K562 (cell line): Measurements from ENCODE around the gene KIR2DL3. TPM values are rescaled to one million over a fixed set of nuclear protein-coding genes. Genes with fewer than 3 reads are reported as not detected.
A peak's percentile ranks its signal among the peaks of the same experiment; 100 is the strongest.

Experiments used
- ATAC-seq: fragments of 200-7000 bp; cut with Tn5 transposase; 3 replicates; pipeline ENCODE4 v1.9.1; 2020; ENCODE audit warnings: moderate library complexity
- BruUV-seq: library from RNA; stranded (reverse); fragments of 400-500 nt; replicated peaks from 2 replicates; lab custom pipeline; 2021; lab: Mats Ljungman, UMichigan
- CTCF ChIA-PET: fragments of 300-600 bp; formaldehyde crosslinking; extraction: SDS; loops from one replicate; lab custom pipeline; 2021; ENCODE audit warnings: low intra/inter-chr PET ratio; lab: Yijun Ruan, JAX
- POLR2A ChIA-PET: fragments of 300-600, 350-650 bp; sonication (Branson Sonifier 250); formaldehyde crosslinking; extraction: SDS; loops from one replicate; lab custom pipeline; 2021; ENCODE audit warnings: antibody characterized with exemption, inconsistent platforms; lab: Yijun Ruan, JAX
- DNase-seq, 4 experiments: peaks; one replicate each; pipeline versions ENCODE4 v3.0.0 to v3.0.0-alpha.2; 2011 to 2018; ENCODE audit warnings: low spot score in 3 of 4, mixed read lengths in 3 of 4; ENCODE audit errors: extremely low read depth in 1 of 4
- FAIRE-seq: peaks from 2 replicates; lab custom pipeline; 2011; peaks lifted over from hg19 to GRCh38; lab: Jason Lieb, UNC
- H2AFZ ChIP-seq: 2 replicates; pipeline ENCODE4 v1.6.0; 2011; ENCODE audit warnings: low read depth, low read length, control low read depth, inconsistent platforms
- H3K27ac ChIP-seq: fragments of 200-600 bp; 3 replicates; pipeline ENCODE4 v1.8.0; 2011; ENCODE audit warnings: low read depth, mild to moderate bottlenecking, control low read depth, inconsistent platforms, low read length, moderate library complexity, mixed read lengths; ENCODE audit errors: extremely low read depth
- H3K27me3 ChIP-seq, 2 experiments: fragments of 300-600 bp in 1 of 2; 2 replicates in 1 of 2; 3 replicates in 1 of 2; pipeline versions ENCODE4 v1.6.0 to v1.8.0; 2011; ENCODE audit warnings: inconsistent platforms in 2 of 2, low read length in 2 of 2, mild to moderate bottlenecking in 1 of 2, mixed read lengths in 1 of 2, moderate library complexity in 1 of 2; ENCODE audit not compliant: control insufficient read depth in 2 of 2, insufficient read depth in 2 of 2
- H3K36me3 ChIP-seq: fragments of 300-600 bp; 3 replicates; pipeline ENCODE4 v1.8.0; 2011; ENCODE audit warnings: mild to moderate bottlenecking, low read length, inconsistent platforms; ENCODE audit not compliant: control insufficient read depth, insufficient read depth
- H3K4me1 ChIP-seq, 2 experiments: fragments of 200-600 bp in 1 of 2; replicated peaks in 1 of 2; 2 replicates in 1 of 2; 3 replicates in 1 of 2; pipeline versions ENCODE4 v1.5.1 to v1.8.0; 2011; ENCODE audit warnings: inconsistent platforms in 2 of 2, low read length in 2 of 2, mild to moderate bottlenecking in 1 of 2, mixed read lengths in 1 of 2, moderate library complexity in 1 of 2; ENCODE audit not compliant: control insufficient read depth in 2 of 2, insufficient read depth in 2 of 2
- H3K4me2 ChIP-seq: 2 replicates; pipeline ENCODE4 v1.6.1; 2011; ENCODE audit warnings: low read length, control low read depth, inconsistent platforms, mixed read lengths; ENCODE audit not compliant: insufficient read depth
- H3K4me3 ChIP-seq: fragments of 200-600 bp; sonication (generic), shearing (Covaris generic); 2 replicates; pipeline ENCODE4 v1.5.1; 2016; ENCODE audit warnings: control low read depth, inconsistent platforms
- H3K79me2 ChIP-seq: fragments of 200-600 bp; 3 replicates; pipeline ENCODE4 v1.8.0; 2011; ENCODE audit warnings: low read length, inconsistent platforms; ENCODE audit not compliant: control insufficient read depth, insufficient read depth
- H3K9ac ChIP-seq, 2 experiments: 2 replicates each; pipeline versions ENCODE4 v1.6.0 to v1.6.1; 2011; ENCODE audit warnings: low read depth in 2 of 2, low read length in 2 of 2, control low read depth in 1 of 2, inconsistent platforms in 1 of 2, mild to moderate bottlenecking in 1 of 2, mixed read lengths in 1 of 2; ENCODE audit not compliant: insufficient read depth in 1 of 2
- H3K9me1 ChIP-seq: one replicate; pipeline ENCODE4 v1.6.0; 2011; ENCODE audit warnings: inconsistent platforms, mild to moderate bottlenecking, low read length, moderate library complexity; ENCODE audit not compliant: control insufficient read depth, insufficient read depth
- H3K9me3 ChIP-seq: replicated peaks from 2 replicates; pipeline ENCODE4 v1.5.1; 2011; ENCODE audit warnings: low read depth, low read length, inconsistent platforms; ENCODE audit not compliant: control insufficient read depth, insufficient read depth
- H4K20me1 ChIP-seq: replicated peaks from 2 replicates; pipeline ENCODE4 v1.6.1; 2011; ENCODE audit warnings: low read length, inconsistent platforms, mixed read lengths; ENCODE audit not compliant: control insufficient read depth, insufficient read depth
- ARID1B ChIP-seq: fragments of 450-650 bp; IDR thresholded peaks from 2 replicates; pipeline ENCODE4 v1.6.1; 2016; ENCODE audit warnings: antibody characterized with exemption, mild to moderate bottlenecking, inconsistent platforms
- CBFA2T2 ChIP-seq: fragments of 450-650 bp; conservative IDR thresholded peaks from 2 replicates; pipeline ENCODE4 v1.6.1; 2017; ENCODE audit warnings: mild to moderate bottlenecking
- CBFA2T3 ChIP-seq: fragments of 450-650 bp; IDR thresholded peaks from 2 replicates; pipeline ENCODE4 v1.6.1; 2017
- NCOA2 ChIP-seq, 2 experiments: fragments of 450-650 bp; IDR thresholded peaks; 2 replicates each; pipeline ENCODE4 v1.6.1; 2018; ENCODE audit warnings: mild to moderate bottlenecking in 2 of 2, moderate library complexity in 1 of 2; ENCODE audit not compliant: partially characterized antibody in 2 of 2
- NR1H2 ChIP-seq: sonication (generic); formaldehyde crosslinking; IDR thresholded peaks from 2 replicates; pipeline ENCODE4 v1.4.0; 2020; ENCODE audit warnings: mild to moderate bottlenecking, missing genetic modification reagents
- TAL1 ChIP-seq: fragments of 450-650 bp; IDR thresholded peaks from 2 replicates; pipeline ENCODE4 v1.6.1; 2016; ENCODE audit warnings: mild to moderate bottlenecking
- TRIM24 ChIP-seq, 2 experiments: fragments of 450-650 bp; IDR thresholded peaks; 2 replicates each; pipeline ENCODE4 v1.6.1; 2016
- WGBS: fragments of 100-300 bp; shearing (Covaris generic); methylation state at CpG from one replicate; pipeline ENCODE4 v1.1.6; 2016; ENCODE audit warnings: low coverage, mixed read lengths; ENCODE audit not compliant: insufficient coverage; ENCODE audit errors: missing lambda C conversion rate; 5-methylcytosine and 5-hydroxymethylcytosine counted together
- in situ Hi-C: fragments of 300-500 bp; cut with MboI; formaldehyde crosslinking; loops from 4 replicates; pipeline ENCODE4 v1.15.0; 2018; ENCODE audit warnings: inconsistent platforms, mixed read lengths
- intact Hi-C: fragments of 100-400 bp; cut with micrococcal nuclease; formaldehyde crosslinking; loops from 2 replicates; pipeline ENCODE4 v1.14.2; 2022
- polyA plus RNA-seq, 8 experiments: library from polyadenylated mRNA; depleted of rRNA in 4 of 8; stranded (reverse) in 5 of 8; unstranded in 3 of 8; fragments of >200 nt; fragmentation: Nextera tagmentation in 2 of 8; fragmentation: Illumina TruSeq in 1 of 8; extraction: Ambion mirVana in 2 of 8; extraction: Trizol in 1 of 8; gene quantifications; 2 replicates each; pipeline versions ENCODE4 v1.2.1 to v1.2.3, GENCODE V29; 2011 to 2014; ENCODE audit warnings: inconsistent platforms in 1 of 8, missing spikeins in 1 of 8
- total RNA-seq, 7 experiments: library from RNA; depleted of rRNA in 6 of 7; stranded (reverse); fragments of >200 nt in 6 of 7; fragmentation: Illumina TruSeq in 2 of 7; extraction: Trizol in 2 of 7; gene quantifications; 2 replicates each; pipeline versions ENCODE4 v1.2.1 to v1.2.3, GENCODE V29; 2011 to 2021; ENCODE audit warnings: low replicate concordance in 1 of 7
- TF ChIP-seq, protein P1 (sequence below): sonication (generic); formaldehyde crosslinking; IDR thresholded peaks from 2 replicates; pipeline ENCODE4 v1.8.1; 2022; ENCODE audit warnings: missing genetic modification reagents

The KIR2DL3 gene
- total and polyA plus RNA-seq, 9 of the 15 experiments (the other 6 are each of a cell fraction or from before 2014, with no cell fraction given), result not detected

DNA sequence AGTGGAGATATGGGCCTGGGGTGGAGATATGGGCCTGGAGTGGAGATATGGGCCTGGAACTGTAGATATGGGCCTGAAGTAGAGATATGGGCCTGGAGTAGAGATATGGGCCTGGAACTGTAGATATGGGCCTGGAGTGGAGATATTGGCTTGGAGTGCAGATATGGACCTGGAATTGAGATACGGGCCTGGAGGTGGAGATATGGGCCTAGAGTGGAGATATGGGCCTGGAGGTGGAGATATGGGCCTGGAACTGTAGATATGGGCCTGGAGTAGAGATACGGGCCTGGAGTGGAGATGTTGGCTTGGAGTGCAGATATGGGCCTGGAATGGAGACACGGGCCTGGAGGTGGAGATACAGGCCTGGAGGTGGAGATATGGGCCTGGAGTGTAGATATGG is 13.7 kb upstream of the KIR2DL3 start:
- H3K4me2 ChIP-seq, result no peak overlapping the region
- intact Hi-C loops (no loop called here), in situ Hi-C loops (no loop called here)
- no peaks in the 10 kb centered on the region for H3K36me3 ChIP-seq
- 0% methylated on average over 3 of the region's 3 CpGs for WGBS
- H3K4me3 ChIP-seq, result no peak overlapping the region
- CTCF ChIA-PET, result no interaction called here
- H3K27me3 ChIP-seq, result 0 out of 5 replicates have a peak, but pooled peaks cover 0 to 4% of the 10 kb centered on the region in 2 experiments
- no TSS peak for BruUV-seq
- no peak for FAIRE-seq
- no peak overlapping the region for H3K9ac ChIP-seq
- H2AFZ ChIP-seq, result no peak overlapping the region
- DNase-seq, result no peak
- no peak for ATAC-seq
- peak; percentile 65 for TF ChIP-seq TAL1
- TF ChIP-seq TRIM24 (IDR thresholded peaks at IDR 0.05), result peak in 1 of 2 experiments; percentile 37; a peak in 1 of 4 replicates
- TF ChIP-seq, protein P1, sequence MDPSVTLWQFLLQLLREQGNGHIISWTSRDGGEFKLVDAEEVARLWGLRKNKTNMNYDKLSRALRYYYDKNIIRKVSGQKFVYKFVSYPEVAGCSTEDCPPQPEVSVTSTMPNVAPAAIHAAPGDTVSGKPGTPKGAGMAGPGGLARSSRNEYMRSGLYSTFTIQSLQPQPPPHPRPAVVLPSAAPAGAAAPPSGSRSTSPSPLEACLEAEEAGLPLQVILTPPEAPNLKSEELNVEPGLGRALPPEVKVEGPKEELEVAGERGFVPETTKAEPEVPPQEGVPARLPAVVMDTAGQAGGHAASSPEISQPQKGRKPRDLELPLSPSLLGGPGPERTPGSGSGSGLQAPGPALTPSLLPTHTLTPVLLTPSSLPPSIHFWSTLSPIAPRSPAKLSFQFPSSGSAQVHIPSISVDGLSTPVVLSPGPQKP, result no peak
- TF ChIP-seq NR1H2 (CRISPR knock-in tag), result no peak
- TF ChIP-seq CBFA2T2, result peak; percentile 49
- peak; percentile 53 for TF ChIP-seq CBFA2T3
- TF ChIP-seq ARID1B, result peak; percentile 27; the same call in 1 of the 2 replicates
- peak in 1 of 2 experiments; percentile 41 for TF ChIP-seq NCOA2 (IDR thresholded peaks at IDR 0.05; ENCODE audit: partially characterized antibody in 2 of 2)
- no peaks in the 10 kb centered on the region for H3K79me2 ChIP-seq
- no peaks in the 10 kb centered on the region for H4K20me1 ChIP-seq
- no peaks in the 10 kb centered on the region; a peak in 1 of 5 replicates for H3K4me1 ChIP-seq
- H3K27ac ChIP-seq, result no peak overlapping the region
- no peaks in the 10 kb centered on the region for H3K9me1 ChIP-seq
- peaks cover 3% of the 10 kb centered on the region for H3K9me3 ChIP-seq
- POLR2A ChIA-PET, result no interaction called here
